ENCODE data around the gene MLLT3.

DNA sequence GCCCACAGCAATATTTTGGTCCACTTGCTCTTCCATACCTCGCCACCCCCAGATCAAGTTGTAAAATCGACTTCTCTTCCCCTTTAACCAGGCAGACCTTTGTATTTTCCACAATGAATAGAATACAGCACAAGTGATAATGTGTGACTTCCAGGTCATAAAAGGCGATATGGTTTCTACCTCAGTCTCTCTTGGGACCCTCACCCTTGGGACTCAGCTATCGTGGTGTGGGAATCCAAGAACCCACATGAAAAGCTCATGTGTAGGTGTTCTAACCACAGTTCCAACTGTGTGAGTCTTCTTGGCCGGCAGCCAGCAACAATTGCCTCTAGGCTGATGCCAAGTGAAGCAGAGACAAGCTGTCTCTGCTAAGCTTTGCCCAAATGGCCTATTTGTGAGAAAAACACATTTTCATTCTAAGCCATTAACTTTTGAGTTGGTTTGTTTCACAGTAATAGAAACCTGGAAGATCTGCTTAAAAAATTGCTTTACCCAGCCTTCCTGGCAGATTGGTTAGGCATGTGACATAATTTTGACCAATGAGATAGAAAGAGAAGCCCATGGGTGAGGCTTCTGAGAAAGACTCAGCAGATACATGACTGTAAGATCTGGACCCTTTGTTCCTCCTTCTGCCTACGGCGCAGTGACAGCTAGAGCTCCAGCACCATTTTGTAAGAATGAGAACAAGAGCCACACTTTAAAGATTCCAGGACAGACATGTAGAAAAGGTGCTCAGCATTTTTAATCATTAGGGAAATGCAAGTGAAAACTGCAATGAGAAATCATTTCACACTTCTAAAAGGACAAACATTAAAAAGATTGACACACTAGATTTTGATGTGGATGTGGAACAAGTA lies 18.3 kb upstream of the MLLT3 start:
- TF ChIP-seq CTCF (conservative IDR thresholded peaks at IDR 0.05 in 1 of 2, IDR thresholded peaks at IDR 0.05 in 1 of 2; ENCODE audit: extremely low read depth in 1 of 2, insufficient read depth in 1 of 2, low read depth in 1 of 2, low read length in 2 of 2) (no peak), EZH2 (IDR thresholded peaks at IDR 0.05; ENCODE audit: borderline replicate concordance, low read length) (no peak)

All from mammary epithelial cell (primary cell).